WTC11 (cell line): Measurements from ENCODE around the gene ISG15. TPM values are rescaled to one million over a fixed set of nuclear protein-coding genes. Genes with fewer than 3 reads are reported as not detected.

Experiments used
- ATAC-seq: fragments of 200-7000 bp; cut with Tn5 transposase; 2 replicates; pipeline ENCODE4 v1.10.0; 2021; ENCODE audit warnings: mild to moderate bottlenecking, moderate library complexity
- CTCF ChIA-PET: fragments of 300-600 bp; sonication (Branson Sonifier 250); formaldehyde crosslinking; loops from one replicate; lab custom pipeline; 2021; ENCODE audit warnings: antibody characterized with exemption; lab: Charles Lee
- POLR2A ChIA-PET: fragments of 350-600 bp; sonication (Branson Sonifier 250); formaldehyde crosslinking; loops from one replicate; lab custom pipeline; 2021; ENCODE audit warnings: antibody characterized with exemption; lab: Charles Lee
- DNase-seq: peaks from one replicate; pipeline ENCODE4 v3.0.0; 2021; ENCODE audit warnings: low spot score
- H3K27ac Mint-ChIP-seq: 2 replicates; pipeline ENCODE4 v1.8.0; 2021; ENCODE audit warnings: mixed read lengths
- H3K27me3 Mint-ChIP-seq: 2 replicates; pipeline ENCODE4 v1.8.0; 2021; ENCODE audit warnings: low read depth, mild to moderate bottlenecking, moderate library complexity, mixed read lengths
- H3K36me3 Mint-ChIP-seq: 2 replicates; pipeline ENCODE4 v1.8.0; 2021; ENCODE audit warnings: mixed read lengths
- H3K4me1 Mint-ChIP-seq: 2 replicates; pipeline ENCODE4 v1.8.0; 2022; ENCODE audit warnings: mixed read lengths
- H3K4me3 Mint-ChIP-seq: 2 replicates; pipeline ENCODE4 v1.8.0; 2021; ENCODE audit warnings: mild to moderate bottlenecking, moderate library complexity, mixed read lengths
- H3K9me3 Mint-ChIP-seq: 2 replicates; pipeline ENCODE4 v1.8.0; 2021; ENCODE audit warnings: mixed read lengths
- AR ChIP-seq: fragments of 250-450 bp; sonication (Bioruptor Pico); IDR thresholded peaks from 2 replicates; pipeline ENCODE4 v1.9.0; 2021; ENCODE audit warnings: mild to moderate bottlenecking
- ATF3 ChIP-seq: sonication (generic); formaldehyde crosslinking; conservative IDR thresholded peaks from 2 replicates; pipeline ENCODE4 v1.8.1; 2022; ENCODE audit warnings: mild to moderate bottlenecking, missing genetic modification reagents
- CREB1 ChIP-seq: sonication (generic); formaldehyde crosslinking; IDR thresholded peaks from 2 replicates; pipeline ENCODE4 v1.8.0; 2023; ENCODE audit warnings: mild to moderate bottlenecking, missing genetic modification reagents
- ELF4 ChIP-seq: sonication (generic); formaldehyde crosslinking; IDR thresholded peaks from 2 replicates; pipeline ENCODE4 v1.8.1; 2022; ENCODE audit warnings: low read depth, mild to moderate bottlenecking, moderate library complexity, missing genetic modification reagents
- ERG ChIP-seq: fragments of 250-450 bp; sonication (Bioruptor Pico); IDR thresholded peaks from 2 replicates; pipeline ENCODE4 v1.8.0; 2021; ENCODE audit warnings: mild to moderate bottlenecking
- ESRRA ChIP-seq: sonication (generic); formaldehyde crosslinking; IDR thresholded peaks from 2 replicates; pipeline ENCODE4 v1.8.1; 2022; ENCODE audit warnings: mild to moderate bottlenecking, missing genetic modification reagents, borderline replicate concordance
- ETV6 ChIP-seq: sonication (generic); formaldehyde crosslinking; IDR thresholded peaks from 2 replicates; pipeline ENCODE4 v1.8.1; 2022; ENCODE audit warnings: mild to moderate bottlenecking, missing genetic modification reagents
- FOXP4 ChIP-seq: sonication (generic); formaldehyde crosslinking; IDR thresholded peaks from 2 replicates; pipeline ENCODE4 v1.8.0; 2022; ENCODE audit warnings: mild to moderate bottlenecking, missing genetic modification reagents
- JUN ChIP-seq: sonication (generic); formaldehyde crosslinking; IDR thresholded peaks from 2 replicates; pipeline ENCODE4 v1.8.0; 2023; ENCODE audit warnings: mild to moderate bottlenecking, missing genetic modification reagents
- MAX ChIP-seq: sonication (generic); formaldehyde crosslinking; IDR thresholded peaks from 2 replicates; pipeline ENCODE4 v1.8.0; 2022; ENCODE audit warnings: mild to moderate bottlenecking, missing genetic modification reagents
- NR3C1 ChIP-seq: sonication (generic); formaldehyde crosslinking; conservative IDR thresholded peaks from 2 replicates; pipeline ENCODE4 v1.8.1; 2023; ENCODE audit warnings: low read depth, mild to moderate bottlenecking, missing genetic modification reagents
- STAT6 ChIP-seq: sonication (generic); formaldehyde crosslinking; conservative IDR thresholded peaks from 2 replicates; pipeline ENCODE4 v1.8.1; 2023; ENCODE audit warnings: mild to moderate bottlenecking, low read depth, missing genetic modification reagents, moderate library complexity
- TEAD1 ChIP-seq: sonication (generic); formaldehyde crosslinking; IDR thresholded peaks from 2 replicates; pipeline ENCODE4 v1.8.0; 2022; ENCODE audit warnings: mild to moderate bottlenecking, missing genetic modification reagents
- TEAD4 ChIP-seq: sonication (generic); formaldehyde crosslinking; IDR thresholded peaks from 2 replicates; pipeline ENCODE4 v1.8.0; 2022; ENCODE audit warnings: mild to moderate bottlenecking, missing genetic modification reagents
- TP53 ChIP-seq: sonication (generic); formaldehyde crosslinking; IDR thresholded peaks from 2 replicates; pipeline ENCODE4 v1.8.1; 2023; ENCODE audit warnings: mild to moderate bottlenecking, missing genetic modification reagents
- ZBTB21 ChIP-seq: sonication (generic); formaldehyde crosslinking; IDR thresholded peaks from 2 replicates; pipeline ENCODE4 v1.8.1; 2023; ENCODE audit warnings: mild to moderate bottlenecking, missing genetic modification reagents, borderline replicate concordance
- ZNF138 ChIP-seq: sonication (generic); formaldehyde crosslinking; conservative IDR thresholded peaks from 2 replicates; pipeline ENCODE4 v1.8.1; 2022; ENCODE audit warnings: mild to moderate bottlenecking, moderate library complexity, missing genetic modification reagents
- ZNF219 ChIP-seq: sonication (generic); formaldehyde crosslinking; IDR thresholded peaks from 2 replicates; pipeline ENCODE4 v1.8.0; 2023; ENCODE audit warnings: missing genetic modification reagents, mild to moderate bottlenecking, borderline replicate concordance
- ZNF281 ChIP-seq: sonication (generic); formaldehyde crosslinking; IDR thresholded peaks from 2 replicates; pipeline ENCODE4 v1.8.0; 2023; ENCODE audit warnings: mild to moderate bottlenecking, missing genetic modification reagents
- ZNF416 ChIP-seq: fragments of 250-450 bp; sonication (Bioruptor Pico); IDR thresholded peaks from 2 replicates; pipeline ENCODE4 v1.9.0; 2021; ENCODE audit warnings: mild to moderate bottlenecking, inconsistent platforms
- ZNF425 ChIP-seq: fragments of 250-450 bp; sonication (Bioruptor Pico); conservative IDR thresholded peaks from 2 replicates; pipeline ENCODE4 v1.9.0; 2021; ENCODE audit warnings: mild to moderate bottlenecking
- ZSCAN18 ChIP-seq: fragments of 250-450 bp; sonication (Bioruptor Pico); IDR thresholded peaks from 2 replicates; pipeline ENCODE4 v2.1.2; 2022; ENCODE audit warnings: mild to moderate bottlenecking, moderate library complexity
- total RNA-seq: library from RNA; stranded (reverse); gene quantifications from 3 replicates; pipeline ENCODE4 v1.2.3, GENCODE V29; 2021

Gene ISG15
- total RNA-seq, 1 experiment from 2014 or later: 29.5 TPM

GRCh38 chr1:1053022-1053421 lies 39.7 kb downstream of the ISG15 start (continued):
- TF ChIP-seq FOXP4: no peak
- no peak for TF ChIP-seq ESRRA (CRISPR knock-in tag)
- no peak for TF ChIP-seq TEAD4 (CRISPR knock-in tag)
- TF ChIP-seq ZNF425: no peak
- no peak for TF ChIP-seq ZBTB21 (CRISPR knock-in tag)
- TF ChIP-seq ZNF416 (CRISPR knock-in tag): no peak
- no peak for TF ChIP-seq TP53 (CRISPR knock-in tag)
- TF ChIP-seq ERG: no peak
- no peak for TF ChIP-seq AR
- no peak for TF ChIP-seq JUN
- TF ChIP-seq NR3C1: no peak
- no peak for TF ChIP-seq CREB1 (CRISPR knock-in tag)
- no peak for TF ChIP-seq MAX (CRISPR knock-in tag)
- TF ChIP-seq, all 79 proteins: peak for 0

GRCh38 chr1:1053682-1054081 lies 40.4 kb downstream of the ISG15 start:
- Mint-ChIP-seq H3K4me1 (peaks cover 3% of the 10 kb centered on the region; the same call in 1 of the 2 replicates), H3K36me3 (peaks cover 17% of the 10 kb centered on the region), H3K9me3 (peaks cover 6% of the 10 kb centered on the region), H3K27me3 (peaks cover 19% of the 10 kb centered on the region), H3K27ac (no peak overlapping the region), H3K4me3 (no peak overlapping the region)
- no peak for ATAC-seq
- POLR2A ChIA-PET: no interaction called here
- DNase-seq: no peak
- CTCF ChIA-PET: no interaction called here
- TF ChIP-seq STAT6 (CRISPR knock-in tag) (no peak), ZNF138 (CRISPR knock-in tag) (no peak), ZSCAN18 (CRISPR knock-in tag) (no peak), ATF3 (no peak), ETV6 (CRISPR knock-in tag) (no peak), ZNF416 (CRISPR knock-in tag) (no peak), ELF4 (CRISPR knock-in tag) (no peak), ZNF281 (CRISPR knock-in tag) (no peak), TEAD1 (CRISPR knock-in tag) (no peak), ZNF219 (CRISPR knock-in tag) (no peak)
